Measurements from ENCODE around the gene BORCS8. TPM values are rescaled to one million over a fixed set of nuclear protein-coding genes. Genes with fewer than 3 reads are reported as not detected.
"Not testable (repeated sequence)": the region's sequence is repeated elsewhere in the genome, so short reads cannot be mapped to it uniquely, and the experiment has no call there.

The BORCS8 gene
- total RNA-seq, 1 donor from 2014 or later: 33.9 TPM

- no peak for TF ChIP-seq CTCF (IDR thresholded peaks at IDR 0.05; ENCODE audit: unreplicated experiment)
- peaks cover 4% of the 10 kb centered on the region for H3K9me3 Mint-ChIP-seq (ENCODE audit: low read depth)
- no peaks in the 10 kb centered on the region for H3K4me1 Mint-ChIP-seq (ENCODE audit: low read depth)
- no peak overlapping the region for H3K27ac Mint-ChIP-seq
- DNase-seq (ENCODE audit: low spot score, unreplicated experiment): no peak
- H3K4me3 Mint-ChIP-seq (ENCODE audit: low read depth): no peak overlapping the region
- peaks cover 5% of the 10 kb centered on the region for H3K36me3 Mint-ChIP-seq (ENCODE audit: insufficient read depth)
- H3K27me3 Mint-ChIP-seq: no peaks in the 10 kb centered on the region
These were observed 39.1 kb downstream of the BORCS8 start for GRCh38 chr19:19152668-19153384.

DNA sequence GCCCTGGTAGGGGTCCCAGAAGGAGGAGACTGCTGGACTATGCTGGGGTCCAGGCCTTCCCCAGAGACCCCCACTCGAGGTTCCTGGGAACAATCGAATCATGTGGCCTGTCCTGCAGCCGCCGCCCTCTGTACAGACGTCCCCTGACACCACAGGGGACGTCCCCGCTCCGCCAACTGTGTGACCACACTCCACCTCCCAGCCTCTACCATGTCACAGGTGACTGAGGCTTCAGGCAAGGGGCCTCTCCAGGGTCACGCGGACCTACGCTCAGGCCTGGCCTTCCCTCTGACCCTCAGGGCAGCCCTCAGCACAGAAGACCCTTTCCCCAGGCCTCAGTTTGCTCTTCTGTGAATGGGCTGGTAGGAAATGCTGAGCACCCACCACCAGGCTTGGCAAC, 40.5 kb downstream of the BORCS8 start:
- TF ChIP-seq CTCF (IDR thresholded peaks at IDR 0.05; ENCODE audit: unreplicated experiment): no peak
- DNase-seq (ENCODE audit: low spot score, unreplicated experiment): no peak

GRCh38 chr19:19149435-19149834, 42.5 kb downstream of the BORCS8 start:
- Mint-ChIP-seq H3K27me3 (no peaks in the 10 kb centered on the region), H3K27ac (no peak overlapping the region)
- TF ChIP-seq CTCF (IDR thresholded peaks at IDR 0.05; ENCODE audit: unreplicated experiment): no peak

More for the DNA sequence above, 40.5 kb downstream of the BORCS8 start:
- peaks cover 5% of the 10 kb centered on the region for H3K36me3 Mint-ChIP-seq (ENCODE audit: insufficient read depth)
- no peak overlapping the region for H3K27ac Mint-ChIP-seq
- H3K4me3 Mint-ChIP-seq (ENCODE audit: low read depth): no peak overlapping the region
- H3K27me3 Mint-ChIP-seq: no peaks in the 10 kb centered on the region
- H3K9me3 Mint-ChIP-seq (ENCODE audit: low read depth): peaks cover 4% of the 10 kb centered on the region
- H3K4me1 Mint-ChIP-seq (ENCODE audit: low read depth): no peaks in the 10 kb centered on the region

DNA sequence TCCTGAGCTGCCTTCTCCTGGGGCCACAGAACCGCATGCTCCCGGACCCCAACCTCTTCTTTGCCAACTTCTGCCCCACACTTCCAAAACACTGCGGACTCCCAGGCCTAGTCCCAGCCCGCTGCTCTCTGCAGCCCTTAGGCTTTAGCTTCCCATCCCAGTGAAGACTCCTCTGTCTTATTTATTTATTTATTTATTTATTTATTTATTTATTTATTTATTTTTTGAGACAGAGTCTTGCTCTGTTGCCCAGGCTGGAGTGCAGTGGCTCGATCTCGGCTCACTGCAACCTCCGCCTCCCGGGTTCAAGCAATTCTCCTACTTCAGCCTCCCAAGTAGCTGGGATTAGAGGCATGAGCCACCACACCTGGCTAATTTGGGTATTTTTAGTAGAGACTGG, 43.4 kb downstream of the BORCS8 start:
- not testable (repeated sequence) for H3K9me3 Mint-ChIP-seq (ENCODE audit: low read depth); DNase-seq (ENCODE audit: low spot score, unreplicated experiment); H3K27ac Mint-ChIP-seq; H3K27me3 Mint-ChIP-seq; H3K4me1 Mint-ChIP-seq (ENCODE audit: low read depth); H3K4me3 Mint-ChIP-seq (ENCODE audit: low read depth); H3K36me3 Mint-ChIP-seq (ENCODE audit: insufficient read depth)

More at GRCh38 chr19:19149435-19149834, 42.5 kb downstream of the BORCS8 start:
- no peak for DNase-seq (ENCODE audit: low spot score, unreplicated experiment)
- Mint-ChIP-seq H3K4me3 (ENCODE audit: low read depth) (no peak overlapping the region), H3K9me3 (ENCODE audit: low read depth) (no peaks in the 10 kb centered on the region), H3K36me3 (ENCODE audit: insufficient read depth) (no peaks in the 10 kb centered on the region), H3K4me1 (ENCODE audit: low read depth) (no peaks in the 10 kb centered on the region)

DNA sequence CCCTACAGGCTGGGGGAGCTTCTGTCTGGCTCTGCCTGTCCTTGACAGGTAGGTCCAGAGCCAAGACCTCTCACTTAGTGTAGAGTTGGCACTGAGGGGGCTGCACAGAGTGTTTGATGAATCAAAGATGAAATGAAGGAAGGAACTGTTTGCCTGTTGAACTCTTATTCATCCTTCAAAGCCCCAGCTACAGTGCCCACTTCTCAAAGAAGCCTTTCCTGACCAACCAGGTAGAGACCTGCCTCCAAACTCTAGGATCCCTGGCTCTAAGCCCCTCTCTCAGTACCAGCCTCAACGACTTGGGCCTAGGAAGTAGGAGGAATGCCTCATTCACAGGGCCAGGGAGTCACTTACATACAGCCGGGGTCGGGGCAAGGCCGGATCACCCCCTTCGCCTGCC, 44.6 kb downstream of the BORCS8 start:
- DNase-seq (ENCODE audit: low spot score, unreplicated experiment): no peak
- Mint-ChIP-seq H3K4me3 (ENCODE audit: low read depth) (no peak overlapping the region), H3K27me3 (peaks cover 5% of the 10 kb centered on the region), H3K9me3 (ENCODE audit: low read depth) (no peaks in the 10 kb centered on the region), H3K36me3 (ENCODE audit: insufficient read depth) (no peaks in the 10 kb centered on the region), H3K4me1 (ENCODE audit: low read depth) (no peaks in the 10 kb centered on the region), H3K27ac (no peak overlapping the region)
- no peak for TF ChIP-seq CTCF (IDR thresholded peaks at IDR 0.05; ENCODE audit: unreplicated experiment)

DNA sequence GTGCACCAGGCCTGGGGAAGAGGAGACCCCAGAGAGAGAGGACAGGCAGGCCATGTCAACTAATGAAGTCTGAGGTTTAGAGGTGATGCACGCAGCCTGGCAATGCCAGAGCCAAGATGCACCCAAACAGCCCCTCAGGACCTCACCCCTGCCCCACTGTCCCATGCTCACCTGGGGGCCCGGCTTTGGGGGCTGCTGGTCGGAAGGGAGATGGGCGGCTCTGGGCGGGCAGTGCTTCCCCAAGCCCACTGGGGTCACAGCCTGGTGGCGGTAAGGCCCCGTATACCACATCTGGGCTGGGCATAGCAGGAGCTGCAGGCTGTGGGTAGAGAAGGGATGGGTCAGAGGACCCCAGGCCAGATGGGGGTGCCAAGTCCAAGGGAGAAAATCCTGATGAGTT, 45.1 kb downstream of the BORCS8 start:
- DNase-seq (ENCODE audit: low spot score, unreplicated experiment): no peak
- no peaks in the 10 kb centered on the region for H3K36me3 Mint-ChIP-seq (ENCODE audit: insufficient read depth)
- H3K4me3 Mint-ChIP-seq (ENCODE audit: low read depth): no peak overlapping the region
- H3K4me1 Mint-ChIP-seq (ENCODE audit: low read depth): no peaks in the 10 kb centered on the region
- no peak for TF ChIP-seq CTCF (IDR thresholded peaks at IDR 0.05; ENCODE audit: unreplicated experiment)
- no peak overlapping the region for H3K27ac Mint-ChIP-seq
- no peaks in the 10 kb centered on the region for H3K9me3 Mint-ChIP-seq (ENCODE audit: low read depth)
- H3K27me3 Mint-ChIP-seq: peaks cover 9% of the 10 kb centered on the region

Data from progenitor cell of endocrine pancreas (in vitro differentiated cells).